B cell (primary cell): ENCODE measurements around the gene OR2T10.
"Not testable (repeated sequence)": the region's sequence is repeated elsewhere in the genome, so short reads cannot be mapped to it uniquely, and the experiment has no call there.

Source experiments
- CTCF ChIP-seq: fragments of 200-600 bp; IDR thresholded peaks from one replicate; pipeline ENCODE4 v1.8.0; 2022; ENCODE audit warnings: antibody characterized with exemption, mild to moderate bottlenecking
- EZH2 ChIP-seq: IDR thresholded peaks from 2 replicates; pipeline ENCODE4 v1.6.1; 2012; ENCODE audit warnings: borderline replicate concordance, low read depth, mild to moderate bottlenecking, moderate library complexity, low read length; ENCODE audit not compliant: insufficient read depth, poor library complexity, severe bottlenecking

GRCh38 chr1:248570811-248571210 is 26.7 kb downstream of the OR2T10 start:
- TF ChIP-seq CTCF, EZH2: not testable (repeated sequence)
